Effector memory CD8-positive, alpha-beta T cell (primary cell): ENCODE data around the gene UNCX.

Experiments
- ATAC-seq: fragments of 150-1000 bp; cut with Tn5 transposase; replicated peaks from 2 replicates; pipeline ENCODE4 v1.10.0; 2021; ENCODE audit warnings: mild to moderate bottlenecking, moderate library complexity
- DNase-seq, 3 experiments: peaks; one replicate each; pipeline ENCODE4 v3.0.0; 2021
- H3K27ac Mint-ChIP-seq, 2 donors: one replicate each; pipeline ENCODE4 v1.8.0; 2022; ENCODE audit warnings: mild to moderate bottlenecking in 2 of 2, mixed read lengths in 2 of 2, moderate library complexity in 2 of 2
- H3K27me3 Mint-ChIP-seq, 2 donors: one replicate each; pipeline ENCODE4 v1.8.0; 2022; ENCODE audit warnings: mixed read lengths in 2 of 2
- H3K36me3 Mint-ChIP-seq: one replicate; pipeline ENCODE4 v1.8.0; 2022; ENCODE audit warnings: mild to moderate bottlenecking, moderate library complexity, mixed read lengths; ENCODE audit not compliant: insufficient read depth
- H3K4me1 Mint-ChIP-seq, 2 donors: one replicate each; pipeline ENCODE4 v1.8.0; 2022; ENCODE audit warnings: low read depth in 2 of 2, mixed read lengths in 2 of 2
- H3K4me3 Mint-ChIP-seq, 2 donors: one replicate each; pipeline ENCODE4 v1.8.0; 2022; ENCODE audit warnings: mild to moderate bottlenecking in 2 of 2, mixed read lengths in 2 of 2, moderate library complexity in 2 of 2
- H3K9me3 Mint-ChIP-seq, 2 donors: one replicate each; pipeline ENCODE4 v1.8.0; 2022; ENCODE audit warnings: mixed read lengths in 2 of 2

The UNCX gene

GRCh38 chr7:1230411-1231213, 2.1 kb upstream of the UNCX start:
- DNase-seq = no peak
- Mint-ChIP-seq H3K27ac (no peak overlapping the region), H3K4me1 (peaks cover 9 to 15% of the 10 kb centered on the region in 2 donors), H3K27me3 (peaks cover 64 to 76% of the 10 kb centered on the region in 2 donors), H3K36me3 (peaks cover 46% of the 10 kb centered on the region), H3K4me3 (no peak overlapping the region), H3K9me3 (no peaks in the 10 kb centered on the region)
- ATAC-seq = no peak

- peaks cover 59 to 70% of the 10 kb centered on the region in 2 donors for H3K27me3 Mint-ChIP-seq
- DNase-seq = no peak
- peak overlapping the region; percentile 9 to 51 for H3K4me3 Mint-ChIP-seq
- peaks cover 12 to 15% of the 10 kb centered on the region in 2 donors for H3K4me1 Mint-ChIP-seq
- peaks cover 43% of the 10 kb centered on the region for H3K36me3 Mint-ChIP-seq
- peak overlapping the region; percentile 19 to 87 for H3K27ac Mint-ChIP-seq
- no peak for ATAC-seq
- no peaks in the 10 kb centered on the region for H3K9me3 Mint-ChIP-seq
Observed at GRCh38 chr7:1231214-1232102, 1.2 kb upstream of the UNCX start.

GRCh38 chr7:1232103-1232466, 587 bp upstream of the UNCX start:
- DNase-seq (no peak), ATAC-seq (no peak)
- Mint-ChIP-seq H3K4me1 (peaks cover 14 to 15% of the 10 kb centered on the region in 2 donors), H3K27me3 (peaks cover 53 to 66% of the 10 kb centered on the region in 2 donors), H3K9me3 (no peaks in the 10 kb centered on the region), H3K36me3 (peaks cover 46% of the 10 kb centered on the region), H3K27ac (peak overlapping the region; percentile 19 to 87), H3K4me3 (peak overlapping the region; percentile 9 to 51)

DNA sequence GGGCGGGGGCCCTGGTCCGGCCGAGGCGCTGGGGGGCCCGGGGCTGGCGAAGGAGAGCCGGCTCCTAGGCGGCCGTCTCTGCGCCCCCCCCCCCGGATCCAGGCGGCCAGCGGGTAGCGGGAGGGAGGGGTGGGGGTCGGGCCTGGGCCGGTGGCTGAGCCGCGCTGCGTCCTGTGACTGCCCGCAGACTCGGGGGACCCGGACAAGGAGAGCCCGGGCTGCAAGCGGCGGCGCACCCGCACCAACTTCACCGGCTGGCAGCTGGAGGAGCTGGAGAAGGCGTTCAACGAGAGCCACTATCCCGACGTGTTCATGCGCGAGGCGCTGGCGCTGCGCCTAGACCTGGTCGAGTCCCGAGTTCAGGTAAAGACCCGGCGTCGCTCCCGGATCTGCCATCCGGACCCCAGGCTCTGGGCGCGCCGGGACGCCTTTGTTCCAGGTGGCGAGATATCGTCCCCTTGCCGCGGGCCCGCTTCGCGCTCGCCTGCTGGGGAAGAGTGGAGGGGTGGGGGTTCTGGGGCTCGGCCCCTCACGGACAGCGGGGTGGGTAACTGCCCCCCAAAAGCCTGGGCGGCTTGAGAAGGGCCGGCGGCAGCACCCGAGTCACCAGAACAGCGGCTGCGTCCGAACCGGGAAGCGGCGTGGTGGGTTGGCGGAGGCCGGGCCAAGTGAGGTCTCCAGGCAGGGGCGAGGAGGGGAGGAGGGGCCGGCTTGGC, 819 bp downstream of the UNCX start:
- H3K36me3 Mint-ChIP-seq = peaks cover 51% of the 10 kb centered on the region
- DNase-seq = no peak
- H3K4me3 Mint-ChIP-seq = no peak overlapping the region
- peaks cover 15 to 18% of the 10 kb centered on the region in 2 donors for H3K4me1 Mint-ChIP-seq
- no peaks in the 10 kb centered on the region for H3K9me3 Mint-ChIP-seq
- H3K27ac Mint-ChIP-seq = no peak overlapping the region
- peaks cover 45 to 66% of the 10 kb centered on the region in 2 donors for H3K27me3 Mint-ChIP-seq
- no peak for ATAC-seq

- Mint-ChIP-seq H3K36me3 (peaks cover 44% of the 10 kb centered on the region), H3K27ac (peak overlapping the region in 1 of 2 donors; percentile 57), H3K9me3 (no peaks in the 10 kb centered on the region), H3K4me1 (peaks cover 15 to 18% of the 10 kb centered on the region in 2 donors), H3K4me3 (peak overlapping the region; percentile 7 to 56), H3K27me3 (peaks cover 48 to 72% of the 10 kb centered on the region in 2 donors)
- DNase-seq = no peak
- ATAC-seq = no peak
Observed at GRCh38 chr7:1234049-1234880, 1.6 kb downstream of the UNCX start.

GRCh38 chr7:1234881-1235500, 2.3 kb downstream of the UNCX start:
- Mint-ChIP-seq H3K36me3 (peaks cover 46% of the 10 kb centered on the region), H3K4me3 (peak overlapping the region; percentile 7 to 56), H3K27me3 (peaks cover 55 to 80% of the 10 kb centered on the region in 2 donors), H3K4me1 (peaks cover 15 to 18% of the 10 kb centered on the region in 2 donors), H3K27ac (peak overlapping the region in 1 of 2 donors; percentile 57), H3K9me3 (no peaks in the 10 kb centered on the region)
- ATAC-seq (peak; percentile 45), DNase-seq (no peak)

- no peak for ATAC-seq
- no peak for DNase-seq
- Mint-ChIP-seq H3K27ac (no peak overlapping the region), H3K4me1 (peaks cover 15 to 18% of the 10 kb centered on the region in 2 donors), H3K4me3 (peak overlapping the region; percentile 56 to 57), H3K36me3 (peaks cover 51% of the 10 kb centered on the region), H3K27me3 (peaks cover 59 to 81% of the 10 kb centered on the region in 2 donors), H3K9me3 (no peaks in the 10 kb centered on the region)
Observed at GRCh38 chr7:1235501-1236131, 2.9 kb downstream of the UNCX start.

DNA sequence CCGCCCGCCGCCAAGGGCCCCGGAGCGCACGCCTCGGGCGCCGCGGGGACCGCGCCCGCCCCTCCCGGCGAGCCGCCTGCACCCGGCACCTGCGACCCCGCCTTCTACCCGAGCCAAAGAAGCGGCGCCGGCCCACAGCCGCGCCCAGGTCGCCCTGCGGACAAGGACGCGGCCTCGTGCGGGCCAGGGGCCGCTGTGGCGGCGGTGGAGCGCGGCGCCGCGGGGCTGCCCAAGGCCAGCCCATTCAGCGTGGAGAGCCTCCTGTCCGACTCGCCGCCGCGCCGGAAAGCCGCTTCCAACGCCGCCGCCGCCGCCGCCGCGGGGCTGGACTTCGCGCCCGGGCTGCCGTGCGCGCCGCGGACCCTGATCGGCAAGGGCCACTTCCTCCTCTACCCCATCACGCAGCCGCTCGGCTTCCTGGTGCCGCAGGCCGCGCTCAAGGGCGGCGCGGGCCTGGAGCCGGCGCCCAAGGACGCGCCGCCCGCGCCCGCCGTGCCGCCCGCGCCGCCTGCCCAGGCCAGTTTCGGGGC, 3.5 kb downstream of the UNCX start:
- Mint-ChIP-seq H3K27me3 (peaks cover 56 to 80% of the 10 kb centered on the region in 2 donors), H3K9me3 (no peaks in the 10 kb centered on the region), H3K27ac (no peak overlapping the region), H3K4me1 (peaks cover 15 to 18% of the 10 kb centered on the region in 2 donors), H3K4me3 (no peak overlapping the region), H3K36me3 (peaks cover 49% of the 10 kb centered on the region)
- ATAC-seq (no peak), DNase-seq (no peak)

DNA sequence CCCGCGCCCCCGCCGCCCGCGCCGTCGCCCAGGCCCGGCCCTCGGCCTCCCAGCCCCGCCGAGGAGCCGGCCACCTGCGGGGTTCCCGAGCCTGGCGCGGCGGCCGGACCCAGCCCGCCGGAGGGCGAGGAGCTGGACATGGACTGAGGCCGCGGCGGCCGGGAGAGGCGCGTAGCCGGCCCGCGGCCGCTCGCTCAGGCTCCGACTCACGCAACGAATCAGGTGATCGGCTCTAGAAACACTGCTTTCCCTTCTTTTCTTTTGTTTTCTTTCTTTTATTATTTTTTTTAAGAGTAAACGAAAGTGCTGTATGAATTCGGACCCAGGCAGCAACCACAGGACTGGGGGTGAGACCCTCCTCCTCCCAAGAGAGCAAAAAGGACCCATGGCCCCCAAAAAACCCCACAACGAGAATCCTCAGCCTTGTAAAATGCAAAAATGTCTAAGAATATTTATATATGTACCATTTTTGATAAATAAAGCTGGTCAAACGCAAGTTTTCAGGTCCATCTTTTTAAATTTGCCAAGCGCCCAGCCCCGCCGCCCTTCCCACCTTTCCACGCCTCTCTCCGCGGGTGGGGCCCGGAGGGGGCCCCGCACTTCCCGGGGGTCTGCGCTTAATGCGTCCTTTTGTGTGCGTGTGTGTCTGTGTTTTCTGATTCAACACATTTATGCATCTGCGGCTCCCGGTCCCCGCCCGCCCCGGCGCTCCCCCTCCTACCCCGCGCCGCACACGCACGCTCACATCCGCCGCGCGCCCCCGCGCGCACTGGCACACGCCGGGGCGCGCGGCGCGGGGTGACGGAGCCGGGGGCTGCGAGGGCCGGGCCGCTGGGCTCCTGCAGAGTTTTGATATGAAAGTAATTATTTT, 4.4 kb downstream of the UNCX start:
- peaks cover 11 to 18% of the 10 kb centered on the region in 2 donors for H3K4me1 Mint-ChIP-seq
- H3K27me3 Mint-ChIP-seq = peaks cover 48 to 79% of the 10 kb centered on the region in 2 donors
- H3K36me3 Mint-ChIP-seq = peaks cover 42% of the 10 kb centered on the region
- DNase-seq (no peak), ATAC-seq (no peak)
- H3K9me3 Mint-ChIP-seq = no peaks in the 10 kb centered on the region
- peak overlapping the region in 1 of 2 donors; percentile 83 for H3K27ac Mint-ChIP-seq
- peak overlapping the region; percentile 70 to 72 for H3K4me3 Mint-ChIP-seq

DNA sequence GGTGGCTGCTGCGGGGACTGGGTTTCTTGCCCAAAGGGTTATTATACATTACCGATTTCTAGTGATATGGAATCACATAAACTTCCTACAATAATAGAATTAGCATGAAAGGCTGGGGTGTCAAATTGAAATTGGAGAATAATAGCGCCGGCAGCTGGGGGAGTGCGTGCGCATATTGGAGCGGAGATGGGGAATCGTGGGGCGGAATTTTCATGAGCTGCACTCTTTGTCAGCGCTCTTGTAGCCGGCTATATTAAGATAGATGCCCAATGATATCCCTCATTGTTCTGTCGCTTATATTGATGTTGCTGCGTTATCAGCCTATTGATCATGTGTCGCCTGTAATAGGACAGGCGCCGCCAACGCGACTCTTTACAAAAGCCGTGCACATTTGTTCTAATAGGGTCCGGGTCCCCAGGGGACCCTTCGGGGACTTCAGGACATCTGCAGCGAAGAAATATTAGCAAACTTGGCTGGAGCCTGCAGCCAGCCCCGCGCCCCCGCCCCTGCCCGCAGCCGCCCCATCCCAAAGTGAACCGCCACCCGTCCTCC, 5.1 kb downstream of the UNCX start:
- H3K36me3 Mint-ChIP-seq = peaks cover 39% of the 10 kb centered on the region
- H3K4me1 Mint-ChIP-seq = peaks cover 9 to 18% of the 10 kb centered on the region in 2 donors
- H3K27ac Mint-ChIP-seq = peak overlapping the region in 1 of 2 donors; percentile 19
- no peak overlapping the region for H3K4me3 Mint-ChIP-seq
- ATAC-seq = no peak
- DNase-seq = no peak
- H3K9me3 Mint-ChIP-seq = no peaks in the 10 kb centered on the region
- peaks cover 44 to 74% of the 10 kb centered on the region in 2 donors for H3K27me3 Mint-ChIP-seq

DNA sequence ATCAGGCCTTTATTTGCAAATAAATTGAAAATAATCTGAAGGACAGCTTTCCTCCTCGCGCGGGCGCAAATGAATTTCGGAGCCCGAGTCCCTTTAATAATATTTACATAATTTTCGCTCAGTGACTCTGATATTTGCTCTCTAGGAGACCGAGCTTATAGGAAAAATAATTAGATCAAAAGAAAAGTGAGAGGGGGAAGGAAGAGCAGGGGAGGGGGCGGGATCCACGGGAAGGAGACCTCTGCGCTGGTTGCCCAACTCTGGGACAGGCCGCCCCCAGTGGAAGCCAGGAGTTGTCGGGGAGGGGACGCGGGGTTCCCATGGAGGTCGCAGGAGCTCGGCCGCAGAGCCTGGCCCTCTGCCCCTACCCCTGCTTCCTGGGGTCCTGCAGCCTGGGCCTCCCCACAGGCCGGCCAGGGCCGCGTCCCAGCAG, 5.8 kb downstream of the UNCX start:
- no peak overlapping the region for H3K4me3 Mint-ChIP-seq

More for the DNA sequence above, 5.8 kb downstream of the UNCX start:
- Mint-ChIP-seq H3K27me3 (peaks cover 48 to 78% of the 10 kb centered on the region in 2 donors), H3K9me3 (no peaks in the 10 kb centered on the region), H3K36me3 (peaks cover 43% of the 10 kb centered on the region), H3K27ac (no peak overlapping the region), H3K4me1 (peaks cover 9 to 18% of the 10 kb centered on the region in 2 donors)
- DNase-seq (no peak), ATAC-seq (no peak)
